Stimulated activated CD4-positive, alpha-beta T cell treated with anti-CD3 and anti-CD28 coated beads, Interleukin-12 subunit alpha, Interleukin-12 subunit beta, amount 100 ng/mL, for 4 hours (primary cell): ENCODE measurements around the gene NEK11.

Source experiments
- DNase-seq: peaks from one replicate; pipeline ENCODE4 v3.0.0-alpha.2; 2020

The NEK11 gene, protein sequence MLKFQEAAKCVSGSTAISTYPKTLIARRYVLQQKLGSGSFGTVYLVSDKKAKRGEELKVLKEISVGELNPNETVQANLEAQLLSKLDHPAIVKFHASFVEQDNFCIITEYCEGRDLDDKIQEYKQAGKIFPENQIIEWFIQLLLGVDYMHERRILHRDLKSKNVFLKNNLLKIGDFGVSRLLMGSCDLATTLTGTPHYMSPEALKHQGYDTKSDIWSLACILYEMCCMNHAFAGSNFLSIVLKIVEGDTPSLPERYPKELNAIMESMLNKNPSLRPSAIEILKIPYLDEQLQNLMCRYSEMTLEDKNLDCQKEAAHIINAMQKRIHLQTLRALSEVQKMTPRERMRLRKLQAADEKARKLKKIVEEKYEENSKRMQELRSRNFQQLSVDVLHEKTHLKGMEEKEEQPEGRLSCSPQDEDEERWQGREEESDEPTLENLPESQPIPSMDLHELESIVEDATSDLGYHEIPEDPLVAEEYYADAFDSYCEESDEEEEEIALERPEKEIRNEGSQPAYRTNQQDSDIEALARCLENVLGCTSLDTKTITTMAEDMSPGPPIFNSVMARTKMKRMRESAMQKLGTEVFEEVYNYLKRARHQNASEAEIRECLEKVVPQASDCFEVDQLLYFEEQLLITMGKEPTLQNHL

DNA sequence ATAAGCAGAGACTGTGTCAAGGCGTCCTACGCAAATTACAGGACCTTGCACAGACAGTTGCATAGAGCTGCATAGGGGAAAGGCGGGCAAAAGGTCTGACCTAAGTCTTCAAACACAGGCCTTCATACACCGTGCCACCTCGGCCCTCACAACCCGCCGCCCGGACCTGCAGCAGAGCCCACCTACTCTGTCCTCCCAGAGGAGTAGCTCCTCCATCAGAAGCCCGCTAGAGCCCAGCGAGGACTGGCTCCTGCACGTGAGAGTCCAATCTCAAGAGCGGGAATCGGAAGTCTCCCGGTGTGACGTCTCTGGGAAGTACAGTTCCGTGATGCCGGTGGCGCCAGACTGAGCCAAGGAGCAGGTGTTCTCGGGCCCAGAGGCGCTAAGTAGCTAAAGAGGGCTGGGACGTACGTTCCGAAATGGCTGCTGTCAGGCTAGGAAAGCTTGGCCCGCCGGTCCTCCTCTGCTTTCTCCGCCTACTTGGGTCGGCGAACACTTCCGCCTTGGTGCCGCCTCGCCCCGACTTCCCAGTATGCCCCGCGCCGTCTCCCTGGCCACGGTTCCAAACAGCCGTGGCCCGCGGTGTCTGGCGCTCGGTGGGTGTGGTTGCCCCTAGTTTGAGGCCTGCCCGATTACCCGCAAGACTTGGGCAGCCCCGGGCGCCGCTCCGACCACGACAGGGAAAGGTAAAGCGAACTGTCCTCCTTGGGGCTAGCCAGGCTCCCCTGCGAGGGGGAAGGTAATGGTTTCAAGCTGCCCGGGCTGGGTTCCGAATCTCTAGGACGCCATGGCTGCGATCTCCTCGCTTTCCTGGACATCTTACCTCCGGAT is at the start of gene NEK11, which contains the start of gene ASTE1:
TSS of gene NEK11 (plus strand) at position 557 of the 831 bp plus-strand sequence. CDS start 2,832 bp downstream, outside the sequence.
TSS of gene ASTE1 (minus strand) at position 505 of the 831 bp plus-strand sequence. CDS start 1,519 bp downstream, outside the sequence.
- DNase-seq = peak; percentile 84

DNA sequence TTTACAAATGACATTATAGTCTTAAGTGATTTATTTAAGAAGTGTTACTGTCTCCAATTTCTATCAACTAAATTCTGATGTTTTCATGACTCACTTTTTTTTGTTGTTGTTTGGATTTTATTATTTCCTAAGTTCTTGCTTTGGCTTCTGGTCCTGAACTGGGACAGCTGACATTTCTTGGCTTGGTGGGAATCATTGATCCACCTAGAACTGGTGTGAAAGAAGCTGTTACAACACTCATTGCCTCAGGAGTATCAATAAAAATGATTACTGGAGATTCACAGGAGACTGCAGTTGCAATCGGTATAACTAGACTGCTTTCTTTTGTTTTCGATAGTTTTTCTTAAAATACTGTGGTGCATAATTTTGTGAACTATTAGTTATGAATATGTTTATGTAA is 47.6 kb upstream of the NEK11 start:
- DNase-seq = no peak

DNA sequence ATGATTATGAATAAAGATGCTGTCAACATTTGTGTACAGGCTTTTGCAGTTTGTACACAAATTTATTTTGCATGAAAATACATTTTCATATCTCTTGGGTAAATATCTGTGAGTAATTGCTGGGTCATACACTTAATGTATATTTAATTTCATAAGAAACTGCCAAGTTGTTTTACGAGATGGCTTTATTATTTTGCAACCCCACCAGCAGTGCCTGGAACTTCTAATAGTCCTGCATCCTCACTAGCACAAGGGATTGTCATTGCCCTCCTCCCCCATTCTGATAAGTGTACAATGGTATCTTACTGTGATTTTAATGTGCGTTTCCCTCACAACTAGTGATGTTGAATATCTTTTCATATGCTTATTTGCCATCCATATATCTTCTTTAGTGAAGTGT is 45.2 kb upstream of the NEK11 start:
- DNase-seq = no peak

DNA sequence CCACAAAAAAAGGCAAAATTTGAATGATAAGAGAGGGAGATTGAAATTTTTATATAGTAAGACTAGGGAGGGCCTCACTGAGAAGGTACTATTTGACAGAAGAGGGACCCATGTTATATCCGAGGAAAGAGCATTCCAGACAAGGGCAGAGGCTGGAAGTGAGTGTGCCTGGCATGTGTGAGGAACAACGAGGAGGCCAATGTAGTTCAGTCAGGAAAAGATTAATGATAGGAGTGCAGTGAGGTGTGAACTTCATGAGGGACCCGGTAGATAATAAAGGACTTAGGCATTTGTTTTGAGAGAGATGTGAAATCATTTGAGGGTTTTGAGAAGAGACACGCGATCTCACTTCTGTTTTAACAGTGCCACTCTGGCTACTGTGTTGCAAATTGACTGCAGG is 36.4 kb upstream of the NEK11 start:
- DNase-seq = no peak

DNA sequence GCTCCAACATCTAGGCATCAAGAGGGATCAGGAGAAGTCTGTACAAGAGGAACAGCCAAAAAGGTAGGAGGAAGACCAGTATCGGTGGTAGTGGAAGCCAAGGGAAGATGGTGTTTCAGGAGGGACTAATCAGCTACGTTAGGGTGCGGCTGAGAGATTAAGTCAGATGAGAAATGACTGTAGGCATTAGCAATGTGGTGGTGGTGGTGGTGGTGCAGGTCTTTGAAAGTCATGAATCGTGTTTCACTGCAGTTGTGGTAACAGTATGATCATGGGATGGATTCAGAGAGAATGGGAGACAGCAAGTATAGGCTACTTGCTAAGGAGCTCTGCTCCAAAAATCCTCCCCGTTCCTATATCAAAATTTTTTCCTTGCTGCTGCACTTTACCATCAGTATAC is 35.6 kb upstream of the NEK11 start:
- DNase-seq = no peak

DNA sequence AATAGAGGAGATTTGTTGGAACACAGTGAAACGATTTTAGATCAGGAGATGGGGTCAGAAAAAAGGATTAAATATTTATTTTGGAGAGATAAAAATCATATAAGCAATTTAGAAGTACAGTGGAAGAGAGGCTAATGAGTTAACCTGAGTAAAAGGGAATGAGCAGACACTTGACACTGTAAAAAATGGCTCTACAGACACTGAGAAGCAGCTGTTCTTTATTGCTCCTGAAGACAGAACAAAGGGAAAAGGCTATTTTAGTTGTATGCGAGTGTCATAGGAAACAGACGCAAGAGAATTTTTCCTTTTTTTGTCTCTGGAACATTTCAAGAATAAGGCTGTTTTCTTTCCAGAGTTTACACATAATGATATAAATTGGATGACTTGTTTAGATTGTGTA is 34.3 kb upstream of the NEK11 start:
- no peak for DNase-seq

DNA sequence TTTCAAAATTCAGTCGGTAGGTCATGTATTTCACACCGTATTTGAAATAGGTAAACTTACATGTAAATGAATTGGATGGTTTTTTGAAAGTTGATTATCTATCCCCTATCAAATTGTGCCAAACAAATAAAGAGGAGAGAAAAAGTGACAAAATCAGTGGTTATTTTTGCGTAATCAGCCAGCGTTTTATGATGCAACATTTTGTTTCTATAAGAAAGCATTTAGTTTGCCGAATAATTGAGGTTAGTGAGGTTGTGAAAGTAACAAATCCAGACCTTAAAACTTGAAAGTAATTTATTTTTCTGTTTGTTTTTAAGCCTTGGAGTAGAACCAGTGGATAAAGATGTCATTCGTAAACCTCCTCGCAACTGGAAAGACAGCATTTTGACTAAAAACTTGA is 29.4 kb upstream of the NEK11 start:
- no peak for DNase-seq

DNA sequence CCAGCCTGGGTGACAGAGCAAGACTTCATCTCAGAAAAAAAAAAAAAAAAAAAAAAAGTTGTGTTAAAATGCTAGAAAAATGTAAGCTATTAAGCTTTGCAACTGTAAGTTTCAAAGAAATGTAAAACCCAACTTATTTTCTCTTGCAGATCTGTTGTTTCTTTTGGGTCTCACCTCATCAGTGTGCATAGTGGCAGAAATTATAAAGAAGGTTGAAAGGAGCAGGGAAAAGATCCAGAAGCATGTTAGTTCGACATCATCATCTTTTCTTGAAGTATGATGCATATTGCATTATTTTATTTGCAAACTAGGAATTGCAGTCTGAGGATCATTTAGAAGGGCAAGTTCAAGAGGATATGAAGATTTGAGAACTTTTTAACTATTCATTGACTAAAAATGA is 25.6 kb upstream of the NEK11 start:
- no peak for DNase-seq

DNA sequence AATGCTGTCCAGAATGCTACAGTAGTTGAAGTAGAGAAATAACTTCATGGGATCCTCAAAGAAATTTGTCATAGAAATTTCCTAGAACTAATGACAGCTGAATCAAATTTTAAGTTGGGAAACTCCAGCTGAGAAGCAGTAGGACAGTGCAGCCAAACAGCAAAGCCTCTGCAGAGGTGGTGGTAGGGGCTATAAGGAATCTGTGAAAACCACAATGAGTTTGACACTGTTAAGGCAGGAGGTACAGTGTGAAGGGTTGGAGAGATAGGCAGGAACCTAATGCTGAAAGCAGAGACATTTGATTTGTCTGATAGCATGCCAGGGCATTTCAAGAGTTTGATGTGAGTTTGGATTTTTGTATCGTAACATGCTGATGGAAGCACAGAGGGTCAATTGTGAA is 22.1 kb upstream of the NEK11 start:
- no peak for DNase-seq

DNA sequence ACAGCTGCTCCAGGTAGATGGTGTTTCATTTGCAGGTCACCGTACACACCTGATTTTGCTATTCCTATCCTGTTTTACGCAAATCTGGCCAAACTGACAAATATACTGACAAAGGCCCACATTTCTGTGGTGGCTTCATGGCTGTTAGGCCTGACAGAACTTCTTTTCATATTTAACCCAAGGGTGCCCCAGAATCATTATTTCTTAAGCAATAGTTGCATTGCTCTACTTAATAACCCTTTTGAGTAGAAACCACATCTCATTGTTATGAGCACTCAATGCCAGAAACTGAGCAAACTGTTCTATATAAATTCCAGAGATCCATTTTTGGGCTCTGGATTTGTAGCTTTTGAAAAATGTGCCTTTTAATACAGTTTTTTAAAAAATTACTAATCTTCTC is 19.4 kb upstream of the NEK11 start:
- DNase-seq = no peak

DNA sequence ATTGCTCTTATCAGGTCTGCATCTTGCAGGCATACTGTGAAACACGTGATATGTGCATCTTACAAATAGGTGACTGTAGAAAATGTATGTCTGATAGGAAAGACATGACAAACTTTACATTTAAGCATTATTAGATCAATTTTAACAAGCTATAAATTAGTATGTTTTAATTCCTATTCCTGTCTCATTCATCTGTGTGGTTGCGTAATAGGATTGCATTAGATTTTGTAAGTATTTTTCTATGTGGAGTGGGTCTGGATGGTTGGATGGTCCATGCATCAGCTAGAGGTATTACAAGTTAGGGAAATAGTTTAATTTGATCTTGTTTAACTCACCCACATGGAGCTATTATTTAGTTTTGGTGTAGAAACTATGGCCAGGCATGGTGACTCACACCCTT is 18.9 kb upstream of the NEK11 start:
- no peak for DNase-seq

DNA sequence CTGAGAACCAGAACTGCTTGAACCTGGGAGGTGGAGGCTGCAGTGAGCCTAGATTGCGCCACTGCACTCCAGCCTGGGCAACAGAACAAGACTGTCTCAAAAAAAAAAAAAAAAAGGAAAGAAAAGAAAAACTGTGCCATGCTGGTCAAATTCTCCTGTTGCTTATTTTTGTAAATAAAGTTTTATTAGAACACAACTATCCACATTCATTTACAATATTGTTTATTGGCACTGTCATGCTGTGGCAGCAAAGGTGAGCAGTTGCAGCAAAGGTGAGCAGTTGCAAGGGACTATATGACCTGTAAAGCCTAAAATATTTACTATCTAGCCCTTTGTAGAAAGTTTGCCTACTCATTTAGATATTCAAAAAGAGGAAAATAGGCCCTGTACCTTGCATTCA is 18.4 kb upstream of the NEK11 start:
- DNase-seq = no peak

DNA sequence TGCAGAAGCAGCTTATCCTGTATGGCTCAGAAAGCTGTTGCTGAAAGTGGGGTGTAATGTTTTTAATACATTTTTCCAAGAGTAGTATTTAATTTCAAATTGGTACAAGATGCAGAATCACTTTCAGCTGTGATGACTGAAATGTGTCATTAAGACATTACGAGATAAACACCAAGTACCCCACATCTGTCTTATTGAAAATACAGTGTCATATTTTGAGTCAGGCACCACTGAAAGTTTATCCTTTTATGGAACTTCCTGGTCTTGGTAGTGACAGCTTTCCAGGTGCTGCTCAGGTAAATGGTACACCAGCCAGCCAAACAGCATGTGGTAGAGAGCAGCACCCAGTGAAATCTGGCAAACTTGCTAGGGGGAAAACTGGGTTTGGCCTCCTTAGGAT is 17.0 kb upstream of the NEK11 start:
- no peak for DNase-seq

DNA sequence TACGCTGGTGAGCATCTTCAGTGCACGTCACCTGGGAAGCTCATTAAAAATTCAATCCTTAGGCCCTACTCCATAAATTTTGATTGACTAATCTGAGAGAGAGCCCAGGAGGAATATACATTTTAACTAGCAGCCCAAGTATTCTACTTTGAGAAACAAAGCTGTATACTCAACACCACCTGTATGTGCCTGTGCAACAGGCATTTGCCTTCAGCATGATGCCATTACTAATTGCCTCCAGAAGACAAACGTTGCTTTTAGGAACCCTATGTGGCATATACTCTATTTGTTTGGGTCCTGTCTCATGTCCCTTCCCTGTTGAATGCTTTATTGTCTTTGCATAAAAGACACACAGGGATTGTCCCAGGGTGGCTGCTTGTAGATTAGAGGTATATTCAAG is 7.7 kb upstream of the NEK11 start:
- DNase-seq = no peak

DNA sequence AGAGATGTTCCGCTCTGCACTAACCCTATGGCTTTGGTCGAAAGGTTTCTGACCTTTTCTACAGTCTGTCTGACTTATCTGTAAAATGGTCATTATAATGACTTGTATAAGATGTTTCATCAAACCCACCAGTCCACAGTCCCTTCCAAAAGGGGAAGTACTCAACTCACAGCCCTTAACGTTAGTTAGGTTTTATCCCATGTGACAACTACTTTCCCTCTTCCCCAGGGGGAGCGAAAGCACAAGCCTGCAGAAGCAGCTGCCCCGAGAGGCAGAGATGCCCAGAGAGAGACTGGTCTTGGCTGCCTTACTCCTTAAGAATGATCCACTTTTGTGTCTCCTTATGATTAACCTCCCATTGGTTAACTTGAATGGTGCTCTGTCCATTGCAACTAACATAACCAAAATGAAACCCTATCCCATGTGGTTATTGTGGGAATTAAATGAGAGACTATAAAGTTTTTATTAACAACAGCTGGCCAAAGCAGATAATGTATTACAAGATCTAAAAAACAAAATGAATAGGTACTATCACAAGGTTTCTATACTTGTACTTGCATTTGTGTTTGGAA is 6.5 kb upstream of the NEK11 start:
- DNase-seq = no peak

DNA sequence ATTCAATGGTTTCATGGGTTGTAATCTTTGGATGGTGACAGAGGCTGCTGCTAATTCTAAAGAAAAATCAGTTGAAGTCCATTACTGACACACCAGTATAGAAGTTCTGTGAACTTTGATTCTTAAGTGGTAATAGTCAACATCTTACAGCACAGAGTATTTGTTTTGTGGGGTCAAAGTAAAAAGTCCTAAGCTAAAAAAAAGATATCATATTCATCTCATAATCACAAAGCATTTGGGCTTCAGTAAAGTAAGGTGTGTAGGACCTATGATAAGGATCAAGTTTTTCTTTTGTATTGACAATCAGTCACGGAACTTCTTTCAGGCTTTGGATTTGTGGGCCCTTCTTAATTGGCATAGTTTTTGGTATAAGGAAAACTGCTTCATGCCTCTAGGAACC is 1.1 kb upstream of the NEK11 start:
- no peak for DNase-seq

DNA sequence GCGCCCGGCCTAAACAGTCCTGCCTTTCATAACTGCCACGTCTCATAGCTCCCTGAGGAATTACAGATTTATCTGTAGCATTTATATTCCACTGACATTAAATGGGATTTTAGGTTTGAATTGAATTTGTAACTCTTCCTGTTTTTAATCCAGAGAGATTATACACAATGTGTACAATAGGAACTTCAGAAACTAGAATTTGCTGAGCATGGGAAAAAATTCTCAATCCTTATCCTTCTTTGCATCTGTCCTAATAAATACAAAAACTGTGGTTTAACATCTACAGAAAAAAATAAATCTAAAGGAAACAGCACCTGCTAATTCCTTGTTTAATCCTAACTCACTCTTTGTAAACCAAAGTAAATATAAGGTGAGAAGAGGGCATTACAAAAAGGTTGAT is 2.2 kb downstream of the NEK11 start:
- DNase-seq = no peak

DNA sequence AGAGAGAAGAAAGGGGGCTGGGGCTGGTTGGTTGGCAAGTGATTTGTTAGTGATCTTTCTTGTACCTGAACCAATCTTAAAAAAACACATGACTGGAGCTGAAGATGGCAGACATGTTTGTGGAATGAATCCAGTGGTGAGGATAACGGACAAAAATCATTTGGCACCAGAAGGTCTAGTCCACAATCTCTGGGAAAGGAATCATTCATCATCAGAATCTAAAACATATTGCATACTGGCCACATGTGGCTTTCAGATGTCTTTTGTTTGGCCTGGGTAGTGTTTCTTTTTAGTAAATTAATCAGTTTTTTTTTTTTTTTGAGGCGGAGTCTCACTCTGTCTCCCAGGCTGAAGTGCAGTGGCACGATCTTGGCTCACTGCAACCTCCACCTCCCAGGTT is 5.0 kb downstream of the NEK11 start:
- no peak for DNase-seq

DNA sequence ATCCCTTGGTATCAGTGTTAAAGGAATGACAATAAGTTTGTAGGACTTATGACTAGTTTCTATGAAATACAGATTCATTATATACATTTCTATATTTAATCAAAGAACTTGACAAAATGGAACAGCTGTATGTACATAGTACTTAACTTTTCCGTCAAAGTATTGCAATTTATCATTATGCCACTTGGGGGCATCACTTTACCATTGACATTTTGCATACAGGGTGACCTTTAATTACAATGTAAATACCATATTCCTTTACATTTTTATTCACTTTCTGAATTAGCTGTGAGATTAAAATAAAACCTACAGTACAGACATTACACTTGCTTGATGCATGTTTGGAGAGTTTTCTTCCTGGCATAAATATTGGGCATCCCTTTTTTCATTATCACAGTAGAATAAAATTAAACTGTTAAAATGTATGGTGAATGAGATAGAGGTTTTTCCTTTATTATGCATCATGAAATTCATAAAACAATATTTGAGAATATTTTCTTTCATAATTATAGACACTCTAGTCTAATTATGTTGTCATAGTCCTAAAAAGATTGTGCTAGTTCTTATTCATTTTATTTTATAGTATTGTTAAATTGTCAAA is 6.9 kb downstream of the NEK11 start:
- no peak for DNase-seq

DNA sequence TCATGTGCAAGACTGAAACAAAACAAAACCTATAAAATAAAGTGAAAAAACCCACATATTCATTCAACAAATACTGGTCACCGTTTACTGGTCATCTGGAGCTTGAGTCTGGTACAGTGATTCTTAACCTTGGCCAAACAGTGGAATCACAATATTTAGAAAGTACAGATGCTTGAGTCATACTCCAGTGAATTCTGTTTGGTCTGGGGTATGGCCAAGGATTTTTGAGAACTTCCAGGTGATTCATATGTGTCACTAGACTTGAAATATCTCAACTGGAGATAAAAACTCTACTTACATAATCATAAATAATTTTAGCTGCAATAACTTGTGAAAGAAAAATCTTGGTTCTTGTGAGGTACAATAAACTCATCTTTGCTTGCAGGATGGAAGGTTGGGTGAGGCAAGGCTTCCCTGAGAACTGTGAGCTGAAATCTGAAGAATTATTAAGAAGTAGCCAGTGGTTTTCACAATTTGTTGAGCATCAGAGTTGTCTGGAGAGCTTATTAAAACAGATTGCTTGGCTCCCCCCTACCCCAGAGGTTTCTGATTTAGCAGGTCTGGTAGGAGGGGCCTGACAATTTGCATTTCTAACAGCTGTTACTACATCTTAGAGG is 9.6 kb downstream of the NEK11 start:
- no peak for DNase-seq

DNA sequence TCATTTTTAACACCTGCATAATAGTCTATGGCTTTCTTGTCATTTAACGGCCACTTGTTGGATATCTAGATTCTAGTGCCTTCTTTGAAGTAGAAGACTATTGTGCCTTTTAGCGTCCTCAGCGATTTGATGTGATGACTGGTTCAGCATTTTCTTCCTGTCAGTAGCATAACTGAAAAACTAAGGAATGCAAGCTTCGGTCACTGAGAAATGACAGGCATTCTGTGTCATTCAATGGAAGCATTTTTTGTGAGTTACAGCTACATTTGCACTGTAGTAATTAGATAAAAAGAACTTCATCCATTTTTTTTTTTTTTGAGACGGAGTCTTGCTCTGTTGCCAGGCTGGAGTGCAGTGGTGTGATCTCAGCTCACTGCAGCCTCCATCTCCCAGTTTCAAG is 10.3 kb downstream of the NEK11 start:
- no peak for DNase-seq

DNA sequence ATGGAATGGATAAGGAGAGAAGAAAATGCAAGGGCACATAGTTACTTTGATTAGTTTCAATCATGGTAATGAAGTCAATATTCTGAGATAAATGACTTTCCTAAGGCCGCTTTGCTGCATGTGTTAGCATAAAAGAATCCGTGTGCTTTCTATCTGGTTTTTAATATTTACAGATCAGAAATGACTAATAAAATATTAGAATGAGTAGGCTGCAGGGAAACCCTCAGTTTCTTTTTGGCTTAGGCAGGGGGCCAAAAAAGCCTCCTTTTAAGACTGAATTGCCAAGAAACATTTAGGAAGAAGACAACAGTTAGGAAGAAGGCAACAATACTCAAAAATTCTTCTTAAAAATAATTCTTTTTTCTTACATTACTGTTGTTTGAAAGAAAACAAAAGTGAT is 11.6 kb downstream of the NEK11 start:
- no peak for DNase-seq
